KMS-11 (cell line): Measurements from ENCODE around the gene BCDIN3D.

Experiments used
- H2AFZ ChIP-seq: fragments of 200-600 bp; sonication (generic); 2 replicates; pipeline ENCODE4 v1.6.1; 2016; ENCODE audit warnings: antibody characterized with exemption, mixed run types, low read depth
- H3K27ac ChIP-seq: fragments of 200-600 bp; sonication (generic); 2 replicates; pipeline ENCODE4 v1.6.1; 2016; ENCODE audit warnings: mild to moderate bottlenecking, mixed run types
- H3K27me3 ChIP-seq: fragments of 200-600 bp; sonication (generic); 2 replicates; pipeline ENCODE4 v1.6.1; 2017; ENCODE audit warnings: mild to moderate bottlenecking, low read depth, mixed run types, moderate library complexity; ENCODE audit not compliant: insufficient read depth
- H3K36me3 ChIP-seq: fragments of 200-600 bp; sonication (generic); 2 replicates; pipeline ENCODE4 v1.6.1; 2017; ENCODE audit warnings: mild to moderate bottlenecking, mixed run types; ENCODE audit not compliant: insufficient read depth
- H3K4me1 ChIP-seq: fragments of 200-600 bp; sonication (generic); 2 replicates; pipeline ENCODE4 v1.6.1; 2016; ENCODE audit warnings: mild to moderate bottlenecking, low read depth, mixed run types; ENCODE audit not compliant: poor library complexity, severe bottlenecking
- H3K4me2 ChIP-seq: fragments of 200-600 bp; sonication (generic); 2 replicates; pipeline ENCODE4 v1.7.0; 2016; ENCODE audit warnings: mild to moderate bottlenecking, mixed run types
- H3K4me3 ChIP-seq: fragments of 200-600 bp; sonication (generic); IDR thresholded peaks from 2 replicates; pipeline ENCODE4 v1.6.1; 2017; ENCODE audit warnings: low read depth, low read length, mixed read lengths; ENCODE audit not compliant: insufficient read depth
- H3K79me2 ChIP-seq: fragments of 200-600 bp; sonication (generic); 2 replicates; pipeline ENCODE4 v1.6.1; 2016; ENCODE audit warnings: low read depth, mixed run types; ENCODE audit not compliant: insufficient read depth
- H3K9ac ChIP-seq: fragments of 200-600 bp; sonication (generic); 2 replicates; pipeline ENCODE4 v1.6.1; 2016; ENCODE audit warnings: mild to moderate bottlenecking, mixed run types
- H4K20me1 ChIP-seq: fragments of 200-600 bp; sonication (generic); 2 replicates; pipeline ENCODE4 v1.6.1; 2016; ENCODE audit warnings: mild to moderate bottlenecking, mixed run types; ENCODE audit not compliant: insufficient read depth
- CTCF ChIP-seq: fragments of 200-600 bp; sonication (generic); conservative IDR thresholded peaks from 2 replicates; pipeline ENCODE4 v1.6.1; 2017; ENCODE audit warnings: low read depth, mild to moderate bottlenecking, antibody characterized with exemption, low read length, moderate library complexity, mixed read lengths

Gene BCDIN3D

GRCh38 chr12:49823951-49824350 lies 19.0 kb downstream of the BCDIN3D start:
- peaks cover 2% of the 10 kb centered on the region for H3K4me1 ChIP-seq
- H3K9ac ChIP-seq, result no peak overlapping the region
- H3K27me3 ChIP-seq, result peaks cover 13% of the 10 kb centered on the region; the same call in 1 of the 2 replicates
- no peaks in the 10 kb centered on the region for H3K79me2 ChIP-seq
- no peaks in the 10 kb centered on the region for H4K20me1 ChIP-seq
- H3K36me3 ChIP-seq, result no peaks in the 10 kb centered on the region
- no peak overlapping the region for H3K4me2 ChIP-seq
- H2AFZ ChIP-seq, result no peak overlapping the region
- no peak overlapping the region for H3K4me3 ChIP-seq
- no peak for TF ChIP-seq CTCF
- H3K27ac ChIP-seq, result no peak overlapping the region

GRCh38 chr12:49823350-49823749 lies 19.6 kb downstream of the BCDIN3D start:
- TF ChIP-seq CTCF, result no peak
- no peak overlapping the region for H3K4me2 ChIP-seq
- no peak overlapping the region for H3K27ac ChIP-seq
- H4K20me1 ChIP-seq, result no peaks in the 10 kb centered on the region
- peaks cover 13% of the 10 kb centered on the region; the same call in 1 of the 2 replicates for H3K27me3 ChIP-seq
- no peak overlapping the region for H2AFZ ChIP-seq
- no peaks in the 10 kb centered on the region for H3K4me1 ChIP-seq
- H3K9ac ChIP-seq, result no peak overlapping the region
- no peak overlapping the region for H3K4me3 ChIP-seq
- H3K79me2 ChIP-seq, result no peaks in the 10 kb centered on the region
- no peaks in the 10 kb centered on the region for H3K36me3 ChIP-seq

- Histone ChIP-seq H3K27me3 (peaks cover 1% of the 10 kb centered on the region; the same call in 1 of the 2 replicates), H3K36me3 (no peaks in the 10 kb centered on the region), H3K27ac (no peak overlapping the region), H3K4me2 (no peak overlapping the region), H2AFZ (no peak overlapping the region), H3K9ac (no peak overlapping the region), H3K79me2 (no peaks in the 10 kb centered on the region), H4K20me1 (no peaks in the 10 kb centered on the region), H3K4me1 (no peaks in the 10 kb centered on the region), H3K4me3 (no peak overlapping the region)
- no peak for TF ChIP-seq CTCF
Measured at GRCh38 chr12:49821373-49822287, 21.3 kb downstream of the BCDIN3D start.

GRCh38 chr12:49819786-49820185 lies 23.1 kb downstream of the BCDIN3D start:
- Histone ChIP-seq H3K9ac (no peak overlapping the region), H3K4me1 (no peaks in the 10 kb centered on the region), H3K27ac (no peak overlapping the region), H3K79me2 (no peaks in the 10 kb centered on the region), H2AFZ (no peak overlapping the region), H3K4me2 (no peak overlapping the region), H4K20me1 (no peaks in the 10 kb centered on the region), H3K4me3 (no peak overlapping the region), H3K27me3 (no peaks in the 10 kb centered on the region), H3K36me3 (no peaks in the 10 kb centered on the region)
- TF ChIP-seq CTCF, result no peak
